ENCODE measurements around the gene CDC25C. TPM values are rescaled to one million over a fixed set of nuclear protein-coding genes. Genes with fewer than 3 reads are reported as not detected.

The CDC25C gene
- total and polyA plus RNA-seq, 9 of the 15 experiments (the other 6 are each of a cell fraction or from before 2014, with no cell fraction given): 19.1 to 63.7 (median 31.9) TPM

DNA sequence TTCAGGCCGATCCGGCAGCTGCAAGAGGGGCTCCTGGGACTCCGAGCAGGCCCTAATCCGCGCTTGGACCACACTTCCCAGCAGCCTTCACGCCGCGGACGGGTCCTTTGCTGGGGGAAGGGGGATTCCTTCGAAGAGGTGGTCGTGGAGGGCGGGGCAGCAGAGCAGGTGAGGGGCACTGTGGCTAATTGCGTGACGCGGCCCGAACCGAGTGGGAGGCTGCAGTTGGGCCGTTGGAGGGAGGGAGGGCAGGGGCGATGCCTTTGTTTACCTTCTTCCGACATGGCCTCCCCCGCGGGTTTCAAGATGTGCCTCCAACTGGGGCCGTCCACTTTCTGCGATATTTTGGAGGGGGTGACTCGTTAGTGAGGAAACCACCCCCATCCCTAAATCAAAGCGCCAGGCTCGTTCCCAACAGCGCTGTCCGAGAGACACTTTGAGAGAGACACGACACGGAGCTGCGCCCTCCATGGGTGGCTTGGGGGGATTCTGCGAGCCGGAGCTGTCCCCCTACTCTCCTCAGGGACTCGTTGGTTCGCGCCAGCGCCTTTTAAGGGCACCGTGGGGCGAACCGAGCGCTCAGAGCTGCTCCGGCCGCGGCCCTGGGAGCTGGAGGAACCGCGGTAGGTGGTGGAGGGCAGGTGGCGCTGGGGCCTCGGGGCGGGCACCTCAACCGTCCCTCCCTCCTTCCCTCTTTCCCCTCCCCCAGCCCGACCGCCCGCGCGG is 6.2 kb upstream of the CDC25C start, which contains the start of gene FAM53C (continued):
- TF ChIP-seq HOXB6 (CRISPR knock-in tag; IDR thresholded peaks at IDR 0.05; ENCODE audit: borderline replicate concordance) (0 out of 2 replicates have a peak, but pooled peaks have one; percentile 19), CCNT2 (IDR thresholded peaks at IDR 0.05; ENCODE audit: borderline replicate concordance, extremely low read depth, insufficient read length, low read depth, low read length) (peak; percentile 98), ADNP (tag; IDR thresholded peaks at IDR 0.05) (no peak), RCOR1 (IDR thresholded peaks at IDR 0.05; ENCODE audit: borderline replicate concordance in 1 of 2, low read depth in 2 of 2, low read length in 2 of 2) (peak in 1 of 2 experiments; percentile 62; a peak in 1 of 4 replicates), SAP30 (IDR thresholded peaks at IDR 0.05; ENCODE audit: borderline replicate concordance, insufficient read depth, low read depth, low read length, poor library complexity, severe bottlenecking) (no peak), SMAD1 (IDR thresholded peaks at IDR 0.05; ENCODE audit: low read depth, low read length, partially characterized antibody) (peak; percentile 92), ZNF766 (CRISPR knock-in tag; conservative IDR thresholded peaks at IDR 0.05) (no peak), CBX8 (IDR thresholded peaks at IDR 0.05; ENCODE audit: borderline replicate concordance, extremely low read depth, low read depth, low read length, poor library complexity, severe bottlenecking) (no peak), NFXL1 (CRISPR knock-in tag; IDR thresholded peaks at IDR 0.05) (no peak), NFYB (IDR thresholded peaks at IDR 0.05; ENCODE audit: extremely low read depth, insufficient read length) (no peak), GTF2A2 (tag; IDR thresholded peaks at IDR 0.05) (peak; percentile 99), ZBTB8A (IDR thresholded peaks at IDR 0.05; ENCODE audit: partially characterized antibody) (no peak), CBX2 (IDR thresholded peaks at IDR 0.05; ENCODE audit: insufficient read depth, low read length, poor library complexity, severe bottlenecking) (no peak), MCM5 (IDR thresholded peaks at IDR 0.05; ENCODE audit: low read depth) (no peak)
- TF ChIP-seq, protein P1, sequence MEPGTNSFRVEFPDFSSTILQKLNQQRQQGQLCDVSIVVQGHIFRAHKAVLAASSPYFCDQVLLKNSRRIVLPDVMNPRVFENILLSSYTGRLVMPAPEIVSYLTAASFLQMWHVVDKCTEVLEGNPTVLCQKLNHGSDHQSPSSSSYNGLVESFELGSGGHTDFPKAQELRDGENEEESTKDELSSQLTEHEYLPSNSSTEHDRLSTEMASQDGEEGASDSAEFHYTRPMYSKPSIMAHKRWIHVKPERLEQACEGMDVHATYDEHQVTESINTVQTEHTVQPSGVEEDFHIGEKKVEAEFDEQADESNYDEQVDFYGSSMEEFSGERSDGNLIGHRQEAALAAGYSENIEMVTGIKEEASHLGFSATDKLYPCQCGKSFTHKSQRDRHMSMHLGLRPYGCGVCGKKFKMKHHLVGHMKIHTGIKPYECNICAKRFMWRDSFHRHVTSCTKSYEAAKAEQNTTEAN (CRISPR knock-in tag; IDR thresholded peaks at IDR 0.05): no peak
- TF ChIP-seq, protein P2, sequence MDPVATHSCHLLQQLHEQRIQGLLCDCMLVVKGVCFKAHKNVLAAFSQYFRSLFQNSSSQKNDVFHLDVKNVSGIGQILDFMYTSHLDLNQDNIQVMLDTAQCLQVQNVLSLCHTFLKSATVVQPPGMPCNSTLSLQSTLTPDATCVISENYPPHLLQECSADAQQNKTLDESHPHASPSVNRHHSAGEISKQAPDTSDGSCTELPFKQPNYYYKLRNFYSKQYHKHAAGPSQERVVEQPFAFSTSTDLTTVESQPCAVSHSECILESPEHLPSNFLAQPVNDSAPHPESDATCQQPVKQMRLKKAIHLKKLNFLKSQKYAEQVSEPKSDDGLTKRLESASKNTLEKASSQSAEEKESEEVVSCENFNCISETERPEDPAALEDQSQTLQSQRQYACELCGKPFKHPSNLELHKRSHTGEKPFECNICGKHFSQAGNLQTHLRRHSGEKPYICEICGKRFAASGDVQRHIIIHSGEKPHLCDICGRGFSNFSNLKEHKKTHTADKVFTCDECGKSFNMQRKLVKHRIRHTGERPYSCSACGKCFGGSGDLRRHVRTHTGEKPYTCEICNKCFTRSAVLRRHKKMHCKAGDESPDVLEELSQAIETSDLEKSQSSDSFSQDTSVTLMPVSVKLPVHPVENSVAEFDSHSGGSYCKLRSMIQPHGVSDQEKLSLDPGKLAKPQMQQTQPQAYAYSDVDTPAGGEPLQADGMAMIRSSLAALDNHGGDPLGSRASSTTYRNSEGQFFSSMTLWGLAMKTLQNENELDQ (CRISPR knock-in tag; IDR thresholded peaks at IDR 0.05; ENCODE audit: borderline replicate concordance): no peak
- TF ChIP-seq, protein P3, sequence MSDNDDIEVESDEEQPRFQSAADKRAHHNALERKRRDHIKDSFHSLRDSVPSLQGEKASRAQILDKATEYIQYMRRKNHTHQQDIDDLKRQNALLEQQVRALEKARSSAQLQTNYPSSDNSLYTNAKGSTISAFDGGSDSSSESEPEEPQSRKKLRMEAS (CRISPR knock-in tag; IDR thresholded peaks at IDR 0.05): peak; percentile 79
- TF ChIP-seq, protein P4, sequence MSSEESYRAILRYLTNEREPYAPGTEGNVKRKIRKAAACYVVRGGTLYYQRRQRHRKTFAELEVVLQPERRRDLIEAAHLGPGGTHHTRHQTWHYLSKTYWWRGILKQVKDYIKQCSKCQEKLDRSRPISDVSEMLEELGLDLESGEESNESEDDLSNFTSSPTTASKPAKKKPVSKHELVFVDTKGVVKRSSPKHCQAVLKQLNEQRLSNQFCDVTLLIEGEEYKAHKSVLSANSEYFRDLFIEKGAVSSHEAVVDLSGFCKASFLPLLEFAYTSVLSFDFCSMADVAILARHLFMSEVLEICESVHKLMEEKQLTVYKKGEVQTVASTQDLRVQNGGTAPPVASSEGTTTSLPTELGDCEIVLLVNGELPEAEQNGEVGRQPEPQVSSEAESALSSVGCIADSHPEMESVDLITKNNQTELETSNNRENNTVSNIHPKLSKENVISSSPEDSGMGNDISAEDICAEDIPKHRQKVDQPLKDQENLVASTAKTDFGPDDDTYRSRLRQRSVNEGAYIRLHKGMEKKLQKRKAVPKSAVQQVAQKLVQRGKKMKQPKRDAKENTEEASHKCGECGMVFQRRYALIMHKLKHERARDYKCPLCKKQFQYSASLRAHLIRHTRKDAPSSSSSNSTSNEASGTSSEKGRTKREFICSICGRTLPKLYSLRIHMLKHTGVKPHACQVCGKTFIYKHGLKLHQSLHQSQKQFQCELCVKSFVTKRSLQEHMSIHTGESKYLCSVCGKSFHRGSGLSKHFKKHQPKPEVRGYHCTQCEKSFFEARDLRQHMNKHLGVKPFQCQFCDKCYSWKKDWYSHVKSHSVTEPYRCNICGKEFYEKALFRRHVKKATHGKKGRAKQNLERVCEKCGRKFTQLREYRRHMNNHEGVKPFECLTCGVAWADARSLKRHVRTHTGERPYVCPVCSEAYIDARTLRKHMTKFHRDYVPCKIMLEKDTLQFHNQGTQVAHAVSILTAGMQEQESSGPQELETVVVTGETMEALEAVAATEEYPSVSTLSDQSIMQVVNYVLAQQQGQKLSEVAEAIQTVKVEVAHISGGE (CRISPR knock-in tag; IDR thresholded peaks at IDR 0.05): no peak

Measured in K562 (cell line).